HUDEP-2 (cell line): ENCODE measurements around the gene IDH3A.
A peak's percentile ranks its signal among the peaks of the same experiment; 100 is the strongest.

Source experiments
- DNase-seq, 76 experiments: peaks; one replicate each; lab custom pipeline; 2025; ENCODE audit not compliant: unreplicated experiment in 76 of 76; lab: John Stamatoyannopoulos, UW

The IDH3A gene

DNA sequence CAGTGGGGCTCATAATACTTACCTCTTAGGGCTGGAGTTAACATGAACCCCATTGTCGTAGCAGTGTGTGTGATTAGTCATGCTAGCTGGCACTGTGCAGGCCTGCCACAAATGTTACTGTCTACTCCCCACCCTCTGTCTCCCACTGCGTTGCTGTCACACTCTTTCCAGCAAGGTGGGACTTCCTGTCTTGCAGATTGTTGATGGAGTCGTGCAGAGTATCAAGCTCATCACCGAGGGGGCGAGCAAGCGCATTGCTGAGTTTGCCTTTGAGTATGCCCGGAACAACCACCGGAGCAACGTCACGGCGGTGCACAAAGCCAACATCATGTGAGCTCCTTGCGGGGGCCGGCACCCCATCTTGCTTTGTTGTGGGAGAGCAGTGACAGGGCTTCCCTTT, 12.9 kb downstream of the IDH3A start:
- peak in 5 of 76 experiments; percentile 6 to 23 (median 9) for DNase-seq

GRCh38 chr15:78164010-78164409, 14.8 kb downstream of the IDH3A start:
- no peak for DNase-seq

DNA sequence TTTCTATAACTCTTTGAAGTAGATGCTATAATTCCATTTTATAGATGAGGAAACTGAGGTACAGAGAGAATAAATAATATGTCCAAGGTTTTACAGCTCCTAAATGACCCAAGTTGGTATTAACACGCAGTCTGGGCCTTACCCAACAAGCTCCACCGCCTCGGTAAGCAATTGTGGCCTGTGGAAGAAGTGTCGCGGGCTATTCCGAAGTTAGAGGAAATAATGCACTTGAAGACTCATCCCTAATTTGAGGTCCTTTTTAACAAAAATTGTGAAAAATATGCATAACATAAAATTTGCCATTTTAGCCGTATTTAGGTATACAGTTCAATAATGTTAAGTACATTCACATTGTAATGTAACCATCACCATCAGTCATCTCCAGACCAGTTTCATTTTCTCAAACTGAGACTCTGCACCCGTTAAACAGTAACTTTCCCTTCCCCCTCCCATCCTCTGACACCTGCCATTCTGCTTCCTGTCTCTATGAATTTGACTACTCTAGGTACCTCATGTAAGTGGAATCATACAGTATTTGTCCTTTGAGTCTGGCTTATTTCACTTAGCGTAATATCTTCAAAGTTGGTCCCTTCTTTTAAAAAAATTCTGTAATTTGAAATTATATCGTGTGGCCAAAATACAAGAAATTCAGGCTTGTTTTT, 18.2 kb downstream of the IDH3A start:
- DNase-seq: no peak

- no peak for DNase-seq
These were observed 19.4 kb downstream of the IDH3A start for GRCh38 chr15:78168608-78169007.

GRCh38 chr15:78170848-78171773, 21.9 kb downstream of the IDH3A start:
- DNase-seq: no peak

DNA sequence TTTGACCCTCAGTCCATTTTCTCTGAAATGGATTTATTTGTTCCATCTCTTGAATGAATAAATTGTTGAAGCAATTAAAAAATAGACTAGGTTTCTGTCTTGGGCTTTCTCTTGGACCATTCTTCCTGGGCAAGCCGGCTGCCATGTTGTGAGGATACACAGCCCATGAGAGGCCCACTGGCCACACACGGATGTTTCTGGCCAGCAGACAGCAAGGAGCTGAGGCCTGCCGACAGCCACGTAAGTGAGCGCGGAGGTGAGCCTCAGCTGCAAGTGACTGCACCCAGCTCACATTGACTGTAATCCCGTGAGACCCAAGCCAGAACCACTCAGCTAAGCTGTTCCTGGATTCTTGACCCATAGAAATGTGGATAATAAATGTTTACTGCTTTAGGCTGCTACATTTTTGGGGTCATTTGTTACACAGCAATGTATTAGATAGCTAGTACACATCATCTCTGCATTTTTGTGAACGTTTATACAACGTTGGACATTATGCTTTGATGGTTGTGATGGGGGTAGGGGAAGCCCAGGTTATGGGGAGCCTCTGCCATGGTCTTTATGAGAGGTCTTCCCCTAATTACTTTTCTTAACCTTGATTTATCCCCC, 22.8 kb downstream of the IDH3A start:
- no peak for DNase-seq

DNA sequence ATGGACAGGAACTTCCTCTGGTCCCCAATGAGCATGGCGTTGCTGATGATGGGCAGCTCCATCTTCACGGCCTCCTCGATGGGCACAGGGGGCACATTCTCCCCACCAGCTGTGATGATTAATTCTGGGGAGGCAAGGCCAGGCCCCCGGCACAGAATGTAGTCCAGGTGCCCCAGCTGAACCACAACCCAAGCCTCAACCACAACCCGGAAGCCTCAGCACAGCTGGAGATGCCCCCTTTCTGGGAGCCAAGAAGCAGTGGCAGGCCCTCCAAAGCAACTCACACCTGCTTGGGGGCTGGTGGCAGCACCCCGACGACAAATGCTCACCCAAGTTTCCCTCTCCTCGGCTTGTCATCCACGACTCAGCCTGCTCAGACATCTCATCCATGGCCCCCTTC, 25.2 kb downstream of the IDH3A start:
- no peak for DNase-seq

- DNase-seq: no peak
These were observed 26.2 kb downstream of the IDH3A start for GRCh38 chr15:78175330-78175729.

GRCh38 chr15:78177447-78177873, 28.3 kb downstream of the IDH3A start:
- peak in 41 of 76 experiments; percentile 4 to 51 (median 28) for DNase-seq

GRCh38 chr15:78178064-78178463, 28.9 kb downstream of the IDH3A start:
- no peak for DNase-seq

DNA sequence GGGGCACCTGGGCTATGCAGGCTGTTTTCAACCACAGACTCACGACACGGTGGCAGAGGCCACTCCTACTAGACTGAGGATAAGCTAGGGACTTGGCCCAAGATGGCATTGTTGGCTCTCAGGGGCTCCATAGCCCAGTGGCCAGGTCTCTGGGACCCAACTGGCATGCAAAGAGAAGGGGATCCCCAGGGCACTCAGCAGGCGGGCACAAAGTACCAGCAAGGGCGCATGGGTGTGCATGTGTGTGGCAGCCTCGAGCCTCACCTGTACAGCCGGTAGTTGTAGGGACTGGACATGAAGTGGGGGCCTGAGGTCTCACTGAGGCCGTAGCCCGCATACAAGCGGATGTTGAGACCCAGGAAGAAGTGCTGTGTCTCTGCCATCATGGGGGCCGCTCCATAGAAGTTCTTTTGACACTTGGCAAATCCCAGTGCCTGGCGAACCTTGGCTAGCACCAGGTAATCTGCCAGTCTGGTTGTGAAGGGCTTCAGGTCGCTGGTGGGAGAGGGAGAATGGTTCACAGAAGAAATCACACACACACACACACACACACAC, 30.2 kb downstream of the IDH3A start:
- no peak for DNase-seq

DNA sequence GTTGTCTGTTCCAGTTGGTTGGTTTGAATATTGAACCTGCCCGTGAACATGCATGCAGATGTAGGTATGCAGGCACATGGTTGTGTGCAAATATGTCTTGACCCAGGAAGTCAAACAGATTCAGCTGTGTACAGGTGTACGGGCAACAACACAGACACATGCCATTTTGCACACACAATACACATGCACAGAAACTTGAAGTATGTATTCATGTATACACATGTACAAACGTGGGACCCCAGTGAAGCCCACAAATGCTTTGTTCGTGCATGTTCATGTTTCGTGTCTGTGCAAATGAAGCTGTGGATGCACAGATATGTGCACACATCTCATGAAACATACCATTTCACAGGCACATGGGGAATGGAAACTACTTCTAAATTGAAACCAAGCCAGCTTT, 30.7 kb downstream of the IDH3A start:
- no peak for DNase-seq

- no peak for DNase-seq
These were observed 33.2 kb downstream of the IDH3A start for GRCh38 chr15:78182336-78182700.

DNA sequence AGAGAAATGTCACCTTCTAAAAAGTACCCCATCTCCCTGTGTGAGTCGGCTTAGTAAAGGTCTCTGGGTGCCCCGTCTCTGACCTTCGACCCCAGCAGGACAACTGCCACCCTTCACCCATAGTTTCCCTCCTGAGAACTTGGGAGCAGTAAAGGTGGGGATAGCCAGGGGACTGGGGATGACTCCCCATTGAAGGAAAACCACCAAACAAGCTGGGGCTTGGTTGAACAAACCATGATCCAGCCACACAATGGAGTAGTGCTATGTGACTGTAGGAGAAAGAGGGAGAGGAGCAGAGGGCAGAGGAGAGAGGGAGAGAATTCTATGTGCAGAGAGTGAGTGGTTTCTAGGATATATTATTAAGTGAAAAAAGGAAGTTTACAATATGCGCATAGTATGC, 33.7 kb downstream of the IDH3A start:
- DNase-seq: no peak

DNA sequence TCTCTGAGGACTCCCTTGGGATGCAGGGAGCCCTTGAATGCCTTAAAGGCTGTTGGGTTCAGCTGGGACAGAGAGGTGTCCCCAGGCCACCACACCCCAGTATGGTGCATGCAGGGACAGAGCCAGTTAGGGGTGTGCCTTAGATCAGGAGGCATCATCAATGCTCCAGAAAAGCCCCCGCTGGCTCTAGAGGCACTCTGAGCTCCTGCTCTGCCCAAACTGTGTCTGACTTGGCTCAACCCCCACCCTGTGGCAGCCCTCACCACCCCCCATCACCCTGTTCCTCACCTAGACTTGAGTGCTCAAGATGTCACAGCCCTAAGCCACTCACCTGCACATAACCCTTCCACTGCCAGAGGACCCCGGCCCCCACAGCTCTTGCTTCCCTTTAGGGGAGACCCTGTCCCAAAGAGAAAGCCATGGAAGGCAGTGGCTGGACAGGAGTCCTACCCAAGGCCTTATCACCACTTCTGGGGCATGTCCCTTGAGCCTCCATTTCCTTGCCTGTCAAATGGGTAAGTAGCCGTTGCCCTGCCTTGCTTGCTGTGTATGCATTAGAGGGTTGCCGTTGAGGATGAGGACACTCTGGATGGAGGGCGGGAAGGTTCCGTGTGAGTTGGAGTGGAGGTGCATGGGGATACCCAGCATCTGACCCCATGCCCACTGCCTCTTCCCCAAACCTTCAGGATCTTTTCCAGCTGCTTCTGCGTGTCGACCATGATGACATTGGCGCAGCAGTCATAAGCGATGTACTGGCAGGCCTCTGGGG, 43.8 kb downstream of the IDH3A start:
- no peak for DNase-seq

DNA sequence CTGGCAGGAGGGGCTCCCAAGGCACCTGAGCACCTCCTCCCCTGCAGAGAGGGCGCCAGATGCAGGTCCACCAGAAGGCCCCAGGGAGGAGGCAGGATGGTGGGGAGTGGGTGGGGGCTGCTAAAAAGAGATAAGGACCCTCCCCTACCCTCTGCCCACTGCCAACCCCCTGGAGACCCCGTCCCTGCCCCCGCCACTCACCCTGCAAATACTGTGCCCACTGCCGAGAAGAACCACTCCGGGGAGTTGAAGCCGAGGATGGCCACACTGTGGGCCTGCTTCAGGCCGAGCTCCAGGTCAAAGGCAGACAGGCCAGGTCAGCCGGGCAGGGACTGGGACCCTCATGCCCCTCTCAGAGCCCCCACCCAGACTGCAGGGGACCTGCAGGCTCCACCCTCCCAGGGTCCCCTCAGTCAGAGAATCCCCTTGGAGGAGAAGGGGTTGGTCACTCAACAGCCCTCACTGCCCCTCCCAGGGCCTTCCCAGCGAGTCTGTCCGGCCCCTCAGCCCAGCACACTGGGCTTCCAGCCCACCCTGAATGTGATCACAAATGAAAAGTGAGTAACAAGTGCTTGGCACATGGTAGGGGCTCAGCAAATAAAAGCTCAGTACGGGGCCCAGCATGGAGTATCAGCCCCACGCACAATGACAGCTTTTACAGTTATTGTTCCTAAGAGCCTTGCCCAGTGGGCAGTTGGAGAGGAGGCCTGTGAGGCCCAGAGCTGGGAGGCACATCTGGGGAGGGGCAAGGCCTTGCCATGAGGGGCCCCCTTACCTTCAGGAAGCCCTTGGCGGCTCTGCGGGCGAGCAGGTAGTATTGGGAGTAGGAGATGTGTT, 44.8 kb downstream of the IDH3A start:
- no peak for DNase-seq

GRCh38 chr15:78194568-78194925, 45.4 kb downstream of the IDH3A start:
- DNase-seq: no peak

DNA sequence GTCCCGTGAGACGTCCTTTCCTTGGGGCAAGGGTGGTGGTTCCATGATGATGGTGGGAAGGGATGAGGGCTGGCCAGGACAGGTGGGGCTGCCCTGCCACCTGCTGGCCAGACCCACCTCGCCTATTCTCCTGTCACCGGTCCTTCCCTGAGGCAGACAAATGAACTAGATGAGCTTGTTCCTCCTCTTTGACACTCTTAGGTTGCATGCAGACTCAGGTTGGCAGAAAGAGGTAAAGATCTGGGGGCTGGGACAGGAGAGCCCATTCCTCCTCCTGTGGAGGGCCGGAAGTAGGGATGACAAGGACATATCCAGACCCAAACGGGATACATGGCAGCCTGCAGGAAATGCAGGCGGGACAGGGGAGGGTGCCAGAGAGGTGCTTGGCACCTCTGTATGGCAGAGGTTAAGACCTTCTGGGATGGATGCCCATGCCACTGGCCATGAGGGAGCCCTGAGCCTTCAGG, 46.6 kb downstream of the IDH3A start:
- DNase-seq: peak in 11 of 76 experiments; percentile 3 to 33 (median 15)

- DNase-seq: no peak
These were observed 48.5 kb downstream of the IDH3A start for GRCh38 chr15:78197632-78198031.
